Activated naive CD8-positive, alpha-beta T cell treated with anti-CD3 and anti-CD28 coated beads for 36 hours (primary cell): ENCODE data around the gene KLHDC3. TPM values are rescaled to one million over a fixed set of nuclear protein-coding genes. Genes with fewer than 3 reads are reported as not detected.

ENCODE experiments used
- DNase-seq: peaks from one replicate; pipeline ENCODE4 v3.0.0; 2021
- H3K27ac Mint-ChIP-seq: one replicate; pipeline ENCODE4 v1.8.0; 2022; ENCODE audit warnings: mild to moderate bottlenecking, moderate library complexity, mixed read lengths
- H3K27me3 Mint-ChIP-seq: one replicate; pipeline ENCODE4 v1.8.0; 2022; ENCODE audit warnings: mild to moderate bottlenecking, mixed read lengths
- H3K36me3 Mint-ChIP-seq: one replicate; pipeline ENCODE4 v1.8.0; 2021; ENCODE audit warnings: mild to moderate bottlenecking, mixed read lengths
- H3K4me1 Mint-ChIP-seq: one replicate; pipeline ENCODE4 v1.8.0; 2021; ENCODE audit warnings: mixed read lengths
- H3K4me3 Mint-ChIP-seq: one replicate; pipeline ENCODE4 v1.8.0; 2022; ENCODE audit warnings: mild to moderate bottlenecking, moderate library complexity, mixed read lengths
- H3K9me3 Mint-ChIP-seq: one replicate; pipeline ENCODE4 v1.8.0; 2022; ENCODE audit warnings: mixed read lengths
- total RNA-seq, 2 experiments: library from RNA; stranded (reverse); gene quantifications; one replicate each; pipeline ENCODE4 v1.2.3, GENCODE V29; 2021

The KLHDC3 gene, protein sequence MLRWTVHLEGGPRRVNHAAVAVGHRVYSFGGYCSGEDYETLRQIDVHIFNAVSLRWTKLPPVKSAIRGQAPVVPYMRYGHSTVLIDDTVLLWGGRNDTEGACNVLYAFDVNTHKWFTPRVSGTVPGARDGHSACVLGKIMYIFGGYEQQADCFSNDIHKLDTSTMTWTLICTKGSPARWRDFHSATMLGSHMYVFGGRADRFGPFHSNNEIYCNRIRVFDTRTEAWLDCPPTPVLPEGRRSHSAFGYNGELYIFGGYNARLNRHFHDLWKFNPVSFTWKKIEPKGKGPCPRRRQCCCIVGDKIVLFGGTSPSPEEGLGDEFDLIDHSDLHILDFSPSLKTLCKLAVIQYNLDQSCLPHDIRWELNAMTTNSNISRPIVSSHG
- total RNA-seq = 10 to 100 TPM; 65.8 to 66.1 TPM

DNA sequence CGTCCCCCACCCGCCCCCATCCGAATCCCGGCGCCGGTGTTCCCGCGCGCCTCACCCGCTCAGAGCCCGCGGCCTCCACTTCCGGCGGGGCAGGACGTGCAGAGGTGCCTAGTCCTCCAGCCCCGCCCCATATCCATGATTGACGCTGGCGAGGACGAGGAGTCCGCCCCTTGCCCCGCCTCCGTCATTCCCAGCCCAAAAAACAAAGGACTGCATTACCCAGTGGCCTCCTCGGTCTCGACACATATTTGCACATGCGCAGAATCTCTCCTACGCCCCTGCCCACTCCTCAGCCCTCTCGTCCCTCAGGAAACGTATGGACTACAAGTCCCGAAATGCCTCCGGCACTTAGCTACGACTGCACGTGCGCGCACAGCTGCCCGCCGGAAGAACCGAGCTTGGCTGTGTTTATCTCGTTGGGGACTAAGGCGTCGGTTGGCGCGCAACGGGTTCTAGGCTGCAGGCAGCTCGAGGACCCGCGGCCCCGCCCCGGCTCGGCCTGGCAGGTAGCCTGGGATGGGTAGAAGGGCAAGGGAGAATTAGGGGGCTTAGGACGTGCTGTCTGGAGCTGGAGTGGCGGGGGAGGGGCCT, at the start of gene KLHDC3, which contains the start of gene MEA1:
KLHDC3 (plus strand) TSS at position 407 of the 591 bp plus-strand sequence. CDS start 2,944 bp downstream, outside the sequence.
MEA1 (minus strand) TSS at position 104 of the 591 bp plus-strand sequence. CDS start 133 bp downstream, outside the sequence.
- H3K4me3 Mint-ChIP-seq = peak within 1 kb of the TSS; percentile 95

DNA sequence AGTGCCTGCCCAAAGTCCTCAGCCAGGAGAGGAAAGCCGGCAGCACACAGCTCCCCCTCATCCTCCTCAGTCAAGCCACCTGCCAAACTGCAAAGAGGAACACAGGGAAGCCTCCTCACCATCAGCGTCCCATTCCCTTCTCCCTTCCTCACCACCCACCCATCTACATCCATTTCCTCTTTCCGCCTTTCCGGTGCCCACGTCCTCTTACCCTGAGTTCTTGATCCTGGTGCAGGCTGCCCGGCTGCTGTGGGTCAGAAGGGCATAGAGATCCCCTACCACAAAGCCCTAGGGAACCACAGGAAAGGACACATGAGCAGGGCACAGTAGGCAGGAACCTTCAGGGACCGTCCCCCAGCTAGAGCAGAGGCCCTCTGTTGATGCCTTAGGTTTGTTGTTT, 47.5 kb upstream of the KLHDC3 start:
- no peaks in the 10 kb centered on the region for H3K9me3 Mint-ChIP-seq
- H3K27ac Mint-ChIP-seq = no peak overlapping the region
- peaks cover 15% of the 10 kb centered on the region for H3K4me1 Mint-ChIP-seq
- H3K4me3 Mint-ChIP-seq = no peak overlapping the region
- H3K36me3 Mint-ChIP-seq = peaks cover 12% of the 10 kb centered on the region
- no peak for DNase-seq
- no peaks in the 10 kb centered on the region for H3K27me3 Mint-ChIP-seq

More for the DNA sequence above, at the start of gene KLHDC3, which contains the start of gene MEA1:
- DNase-seq = peak; percentile 99
- Mint-ChIP-seq H3K9me3 (no peaks in the 10 kb centered on the region), H3K27ac (peak within 1 kb of the TSS; percentile 90), H3K27me3 (no peaks in the 10 kb centered on the region), H3K4me1 (peaks cover 37% of the 10 kb centered on the region), H3K36me3 (peaks cover 24% of the 10 kb centered on the region)

DNA sequence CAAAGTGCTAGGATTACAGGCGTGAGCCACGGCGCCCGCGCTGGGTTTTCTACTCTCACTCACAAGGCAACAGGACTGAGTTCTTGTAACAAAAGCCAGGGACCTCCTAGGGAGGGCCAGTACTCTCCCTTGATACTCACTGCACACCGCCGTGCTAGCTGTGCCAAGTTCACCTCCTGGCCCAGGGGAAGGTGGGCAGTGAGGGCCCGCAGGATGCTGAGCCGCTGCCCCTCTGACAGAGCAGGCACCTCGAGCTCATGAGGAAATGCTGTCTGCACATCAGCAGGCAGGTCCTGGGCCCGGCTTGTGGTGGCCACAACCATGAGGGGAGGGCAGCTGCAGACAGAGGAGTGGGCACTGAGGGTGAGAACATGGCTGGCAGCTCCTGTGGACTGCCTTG, 46.8 kb upstream of the KLHDC3 start:
- peaks cover 6% of the 10 kb centered on the region for H3K36me3 Mint-ChIP-seq
- no peaks in the 10 kb centered on the region for H3K9me3 Mint-ChIP-seq
- H3K27ac Mint-ChIP-seq = no peak overlapping the region
- H3K4me1 Mint-ChIP-seq = peaks cover 17% of the 10 kb centered on the region
- no peak overlapping the region for H3K4me3 Mint-ChIP-seq
- H3K27me3 Mint-ChIP-seq = no peaks in the 10 kb centered on the region
- no peak for DNase-seq

DNA sequence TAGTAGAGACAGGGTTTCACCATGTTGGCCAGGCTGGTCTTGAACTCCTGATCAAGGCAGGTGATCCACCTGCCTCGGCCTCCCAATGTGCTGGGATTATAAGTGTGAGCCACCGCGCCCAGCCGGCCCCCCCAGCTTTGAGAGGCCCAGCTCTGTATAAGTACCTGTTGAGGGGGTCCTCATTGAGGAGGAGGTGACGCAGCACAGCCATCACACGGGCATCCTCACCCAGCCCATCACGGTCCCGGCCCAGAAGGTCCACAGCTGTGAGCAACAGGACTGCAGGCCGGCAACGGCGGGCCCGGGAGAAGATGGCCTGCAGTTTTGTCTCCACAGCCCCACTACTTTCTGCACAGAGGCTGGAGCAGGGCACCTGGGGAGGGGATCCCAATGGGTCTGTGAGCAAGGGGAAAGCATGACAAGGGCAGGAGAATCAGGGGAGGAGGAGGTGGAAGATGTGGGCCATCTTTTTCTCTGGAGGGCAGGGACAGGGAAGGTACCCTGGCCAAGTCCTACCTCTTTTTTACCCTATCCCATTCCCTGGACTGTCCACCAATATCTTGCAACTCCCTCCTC, 45.8 kb upstream of the KLHDC3 start:
- H3K4me3 Mint-ChIP-seq = no peak overlapping the region
- H3K36me3 Mint-ChIP-seq = peaks cover 8% of the 10 kb centered on the region
- H3K4me1 Mint-ChIP-seq = peaks cover 17% of the 10 kb centered on the region
- no peaks in the 10 kb centered on the region for H3K27me3 Mint-ChIP-seq
- no peak for DNase-seq
- no peaks in the 10 kb centered on the region for H3K9me3 Mint-ChIP-seq
- H3K27ac Mint-ChIP-seq = no peak overlapping the region

DNA sequence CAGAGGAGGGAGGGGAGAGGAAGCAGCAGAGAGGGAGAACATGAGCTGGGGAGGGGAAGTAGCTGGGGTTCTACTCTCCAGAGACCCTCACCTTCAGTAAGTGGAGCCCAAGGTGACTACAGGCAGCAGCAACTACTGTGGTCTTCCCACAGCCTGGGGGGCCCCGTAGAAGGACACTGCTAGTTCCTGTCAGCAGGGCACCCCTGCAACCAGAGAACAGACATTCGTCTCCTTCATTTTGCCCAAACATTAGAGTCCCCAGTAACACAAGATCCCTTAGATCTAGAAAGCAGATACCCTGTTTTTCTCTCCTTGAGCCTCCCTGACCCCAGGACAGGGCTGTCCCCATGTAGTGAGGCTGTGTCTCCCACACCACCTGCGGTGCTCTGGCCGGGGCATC, 45.3 kb upstream of the KLHDC3 start:
- no peaks in the 10 kb centered on the region for H3K9me3 Mint-ChIP-seq
- no peak overlapping the region for H3K4me3 Mint-ChIP-seq
- H3K27me3 Mint-ChIP-seq = no peaks in the 10 kb centered on the region
- peaks cover 17% of the 10 kb centered on the region for H3K4me1 Mint-ChIP-seq
- H3K27ac Mint-ChIP-seq = no peak overlapping the region
- H3K36me3 Mint-ChIP-seq = peaks cover 13% of the 10 kb centered on the region
- no peak for DNase-seq

DNA sequence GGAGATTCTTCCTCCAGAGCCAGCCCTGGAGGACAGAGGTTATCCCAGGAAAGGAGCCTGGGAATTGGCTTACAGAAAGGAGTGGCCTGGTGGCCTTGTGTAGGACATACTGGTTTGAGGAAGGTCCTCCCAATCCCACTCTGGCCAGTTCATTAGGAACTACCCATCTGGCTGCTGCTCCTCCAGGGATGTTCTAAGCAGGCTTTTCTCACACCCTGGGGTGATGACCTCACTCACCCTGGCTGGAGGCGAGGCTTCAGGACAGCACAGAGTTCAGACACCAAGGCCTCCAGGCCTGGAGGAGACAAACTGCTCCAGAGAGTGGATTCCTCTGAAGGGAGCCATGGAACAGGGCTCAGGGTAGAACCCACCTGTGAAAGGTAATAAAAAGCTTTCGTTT, 44.6 kb upstream of the KLHDC3 start:
- no peaks in the 10 kb centered on the region for H3K27me3 Mint-ChIP-seq
- no peak overlapping the region for H3K27ac Mint-ChIP-seq
- H3K4me3 Mint-ChIP-seq = no peak overlapping the region
- no peak for DNase-seq
- peaks cover 15% of the 10 kb centered on the region for H3K36me3 Mint-ChIP-seq
- H3K9me3 Mint-ChIP-seq = no peaks in the 10 kb centered on the region
- H3K4me1 Mint-ChIP-seq = peaks cover 20% of the 10 kb centered on the region

DNA sequence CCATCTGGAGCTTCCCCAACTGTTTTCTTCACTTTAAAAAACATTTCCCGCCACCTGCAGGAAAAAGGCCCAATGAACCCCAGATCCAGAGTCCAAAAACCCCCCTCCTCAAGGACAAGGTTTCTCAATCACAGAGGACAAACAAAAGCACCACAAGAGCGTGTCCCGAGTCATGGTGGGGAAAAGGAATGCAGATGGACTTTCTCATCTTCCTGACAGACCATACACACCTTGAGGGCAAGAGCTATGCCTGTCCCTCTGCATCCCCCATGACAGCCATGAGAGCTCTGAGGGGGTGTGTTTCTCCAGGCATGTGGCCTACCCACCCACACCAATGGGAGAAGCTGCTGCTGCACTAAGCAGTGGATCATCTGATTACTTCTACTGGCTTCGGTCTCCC, 44.1 kb upstream of the KLHDC3 start:
- Mint-ChIP-seq H3K4me3 (no peak overlapping the region), H3K27me3 (no peaks in the 10 kb centered on the region), H3K36me3 (peaks cover 16% of the 10 kb centered on the region), H3K9me3 (no peaks in the 10 kb centered on the region), H3K4me1 (peaks cover 24% of the 10 kb centered on the region), H3K27ac (no peak overlapping the region)
- no peak for DNase-seq

DNA sequence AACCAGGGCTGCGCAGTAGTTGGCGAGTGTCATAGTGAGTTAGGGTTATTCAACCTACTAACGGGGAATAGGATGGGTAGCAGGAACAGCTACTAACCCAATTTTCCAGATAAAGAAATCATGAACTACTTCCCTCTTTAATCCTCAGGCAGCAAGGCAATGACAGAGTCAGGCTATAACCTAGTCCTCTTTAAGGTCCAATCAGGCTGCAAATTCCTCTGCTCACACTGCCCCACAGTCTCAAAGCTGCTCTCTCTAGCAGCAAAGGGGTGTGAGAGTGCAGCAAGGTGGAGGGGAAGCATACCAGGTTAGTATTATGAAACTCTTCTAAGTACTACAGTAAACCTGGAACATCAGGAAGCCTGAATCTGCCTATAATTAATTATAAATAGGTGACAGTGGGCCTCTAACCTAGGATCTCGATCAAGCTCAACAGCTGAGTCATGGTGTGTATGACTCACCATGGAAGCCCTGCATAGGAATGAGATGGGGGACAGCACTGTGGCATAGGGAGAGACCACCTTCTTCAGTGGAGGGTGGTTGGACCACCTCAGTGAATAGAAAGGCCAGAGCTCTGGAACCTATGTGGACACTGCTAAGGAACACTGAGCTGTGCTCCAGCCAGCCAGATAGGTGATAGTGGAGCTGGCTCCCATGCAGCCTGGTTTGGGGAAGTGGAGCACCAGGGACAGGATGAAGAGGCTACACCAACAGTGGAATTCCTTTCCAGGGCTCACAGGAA, 43.0 kb upstream of the KLHDC3 start:
- H3K9me3 Mint-ChIP-seq = no peaks in the 10 kb centered on the region
- H3K36me3 Mint-ChIP-seq = peaks cover 25% of the 10 kb centered on the region
- DNase-seq = peak; percentile 26
- H3K4me3 Mint-ChIP-seq = no peak overlapping the region
- peaks cover 33% of the 10 kb centered on the region for H3K4me1 Mint-ChIP-seq
- H3K27me3 Mint-ChIP-seq = no peaks in the 10 kb centered on the region
- H3K27ac Mint-ChIP-seq = peak overlapping the region; percentile 65

DNA sequence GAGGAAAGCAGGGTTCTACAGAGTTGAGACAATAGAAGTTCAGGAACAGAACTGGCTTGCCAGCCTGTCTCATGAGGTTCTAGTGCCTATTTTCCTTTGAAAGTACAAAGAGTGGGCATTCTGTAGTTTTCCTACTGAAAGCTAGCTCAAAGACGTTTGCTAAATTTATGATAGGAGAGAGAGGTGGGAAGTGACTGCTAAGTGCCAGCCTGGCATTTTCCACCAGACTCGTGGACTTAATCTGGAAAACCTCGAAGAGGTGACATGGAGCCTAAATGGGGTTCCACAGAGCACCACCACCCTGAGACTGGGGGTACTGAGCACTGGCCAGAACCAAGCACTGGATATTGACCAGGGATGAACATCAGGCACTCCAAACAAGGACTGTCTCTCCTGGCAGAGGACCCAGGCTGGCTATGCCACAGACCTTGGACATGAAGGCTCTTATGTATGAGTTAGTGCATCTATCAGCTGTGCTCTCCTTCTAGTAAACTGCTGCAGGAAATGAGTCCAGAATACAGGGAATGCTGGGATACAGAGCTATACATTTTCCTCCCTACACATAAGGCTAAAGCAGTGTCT, 42.2 kb upstream of the KLHDC3 start:
- H3K27me3 Mint-ChIP-seq = no peaks in the 10 kb centered on the region
- no peak overlapping the region for H3K27ac Mint-ChIP-seq
- peaks cover 3% of the 10 kb centered on the region for H3K9me3 Mint-ChIP-seq
- DNase-seq = no peak
- H3K36me3 Mint-ChIP-seq = peaks cover 30% of the 10 kb centered on the region
- peaks cover 38% of the 10 kb centered on the region for H3K4me1 Mint-ChIP-seq
- H3K4me3 Mint-ChIP-seq = no peak overlapping the region

DNA sequence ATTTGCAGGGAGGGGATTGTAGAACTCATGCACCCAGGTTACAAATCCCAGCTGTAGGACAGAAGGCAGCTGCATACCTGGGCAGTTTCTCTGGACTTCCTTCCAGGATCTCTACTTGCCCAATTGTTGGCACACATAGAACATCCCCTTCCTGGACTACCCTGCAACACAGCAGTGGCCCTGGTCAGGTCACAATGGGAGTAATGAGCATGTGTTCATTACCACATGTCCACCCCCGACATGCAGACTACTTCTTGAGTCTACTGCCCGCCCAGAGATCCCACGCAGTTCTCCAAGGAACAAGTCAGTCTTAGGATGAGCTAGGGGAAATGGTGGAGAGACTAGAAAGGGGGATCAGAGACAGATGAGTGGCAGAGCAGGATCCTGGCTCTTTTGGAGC, 40.1 kb upstream of the KLHDC3 start:
- no peak overlapping the region for H3K4me3 Mint-ChIP-seq
- peaks cover 4% of the 10 kb centered on the region for H3K9me3 Mint-ChIP-seq
- DNase-seq = no peak
- H3K4me1 Mint-ChIP-seq = peaks cover 48% of the 10 kb centered on the region
- H3K27me3 Mint-ChIP-seq = no peaks in the 10 kb centered on the region
- peaks cover 41% of the 10 kb centered on the region for H3K36me3 Mint-ChIP-seq
- H3K27ac Mint-ChIP-seq = peak overlapping the region; percentile 2

GRCh38 chr6:42974919-42975505, 39.0 kb upstream of the KLHDC3 start:
- Mint-ChIP-seq H3K9me3 (peaks cover 4% of the 10 kb centered on the region), H3K4me1 (peaks cover 56% of the 10 kb centered on the region), H3K27ac (peak overlapping the region; percentile 84), H3K27me3 (no peaks in the 10 kb centered on the region), H3K4me3 (no peak overlapping the region), H3K36me3 (peaks cover 42% of the 10 kb centered on the region)
- DNase-seq = no peak

- no peak for DNase-seq
- H3K4me3 Mint-ChIP-seq = peak overlapping the region; percentile 93
- H3K27ac Mint-ChIP-seq = peak overlapping the region; percentile 87
- peaks cover 4% of the 10 kb centered on the region for H3K9me3 Mint-ChIP-seq
- peaks cover 46% of the 10 kb centered on the region for H3K4me1 Mint-ChIP-seq
- no peaks in the 10 kb centered on the region for H3K27me3 Mint-ChIP-seq
- peaks cover 35% of the 10 kb centered on the region for H3K36me3 Mint-ChIP-seq
These were observed 35.6 kb upstream of the KLHDC3 start for GRCh38 chr6:42978487-42978838.

GRCh38 chr6:42978839-42979522, 35.1 kb upstream of the KLHDC3 start, which contains the start of gene PEX6:
PEX6 (minus strand) TSS chr6:42979181; CDS start chr6:42979150, 31 bp downstream.
- Mint-ChIP-seq H3K27ac (peak within 1 kb of the TSS; percentile 96), H3K36me3 (peaks cover 30% of the 10 kb centered on the region), H3K27me3 (no peaks in the 10 kb centered on the region), H3K9me3 (peaks cover 4% of the 10 kb centered on the region), H3K4me3 (peak within 1 kb of the TSS; percentile 93), H3K4me1 (peaks cover 48% of the 10 kb centered on the region)
- peak; percentile 96 for DNase-seq
